Sigmoid colon (tissue), 7 donors: ENCODE measurements around the gene CBLN3. TPM values are rescaled to one million over a fixed set of nuclear protein-coding genes. Genes with fewer than 3 reads are reported as not detected.

Experiments used
- DNase-seq: peaks from one replicate; pipeline ENCODE4 v3.0.0-alpha.2; 2019
- H3K27ac ChIP-seq, 4 donors: fragments of 200-600 bp; sonication (generic); one replicate each; pipeline ENCODE4 v1.5.1; 2016 to 2019; ENCODE audit warnings: mild to moderate bottlenecking in 1 of 4
- H3K27me3 ChIP-seq, 3 donors: fragments of 200-600 bp; sonication (generic); one replicate each; pipeline ENCODE4 v1.5.1; 2019; ENCODE audit warnings: mild to moderate bottlenecking in 1 of 3
- H3K36me3 ChIP-seq, 4 donors: fragments of 200-600 bp; sonication (generic); one replicate each; pipeline ENCODE4 v1.5.1; 2016 to 2019
- H3K4me1 ChIP-seq, 4 donors: fragments of 200-600 bp; sonication (generic); one replicate each; pipeline ENCODE4 v1.5.1; 2017 to 2019
- H3K4me3 ChIP-seq, 4 donors: fragments of 200-600 bp; sonication (generic); one replicate each; pipeline ENCODE4 v1.5.1; 2017 to 2019; ENCODE audit warnings: mild to moderate bottlenecking in 2 of 4, moderate library complexity in 1 of 4
- H3K9me3 ChIP-seq, 4 donors: fragments of 200-600 bp in 3 of 4; sonication (generic) in 3 of 4; one replicate each; pipeline versions ENCODE4 v1.5.1 to v1.6.1; 2013 to 2019
- EP300 ChIP-seq, 4 donors: sonication (generic); formaldehyde crosslinking; IDR thresholded peaks; one replicate each; pipeline ENCODE4 v1.6.1; 2017; ENCODE audit warnings: antibody characterized with exemption in 4 of 4
- POLR2A ChIP-seq, 2 donors: fragments of 450-650 bp; IDR thresholded peaks; one replicate each; pipeline ENCODE4 v1.6.1; 2016; ENCODE audit warnings: antibody characterized with exemption in 2 of 2, mild to moderate bottlenecking in 2 of 2, moderate library complexity in 2 of 2
- POLR2AphosphoS5 ChIP-seq, 4 donors: sonication (generic); formaldehyde crosslinking; IDR thresholded peaks; one replicate each; pipeline ENCODE4 v1.6.1; 2017; ENCODE audit warnings: antibody characterized with exemption in 4 of 4
- WGBS, 2 donors: extraction: QIAGEN DNeasy Blood & Tissue Kit; methylation state at CpG; one replicate each; pipeline ENCODE4 v1.1.7; 2013; 5-methylcytosine and 5-hydroxymethylcytosine counted together
- intact Hi-C: fragments of 100-400 bp; cut with DNase I; formaldehyde crosslinking; loops from one replicate; pipeline ENCODE4 v1.15.1; 2023
- polyA plus RNA-seq, 3 donors: library from polyadenylated mRNA; stranded (reverse); fragments of 200-250 nt; gene quantifications; one replicate each; pipeline ENCODE4 v1.2.3, GENCODE V29; 2013
- total RNA-seq, 4 donors: library from RNA; depleted of rRNA; stranded (reverse); fragments of >200 nt; gene quantifications; one replicate each; pipeline ENCODE4 v1.1.0, GENCODE V29; 2016
- TF ChIP-seq, protein P1 (sequence below), 4 experiments: fragments of 450-650 bp in 3 of 4; fragments of 200-600 bp in 1 of 4; IDR thresholded peaks; one replicate each; pipeline ENCODE4 v1.5.1; 2016 to 2019; ENCODE audit warnings: antibody characterized with exemption in 4 of 4, mild to moderate bottlenecking in 3 of 4, moderate library complexity in 2 of 4
- donor health status: healthy with polysubstance abuse.
- donor health status: Bipolar disorder and iron deficiency.
- donor health status: healthy.

The CBLN3 gene
- total and polyA plus RNA-seq, 7 donors = 0.46 to 8.9 (median 2.0) TPM

DNA sequence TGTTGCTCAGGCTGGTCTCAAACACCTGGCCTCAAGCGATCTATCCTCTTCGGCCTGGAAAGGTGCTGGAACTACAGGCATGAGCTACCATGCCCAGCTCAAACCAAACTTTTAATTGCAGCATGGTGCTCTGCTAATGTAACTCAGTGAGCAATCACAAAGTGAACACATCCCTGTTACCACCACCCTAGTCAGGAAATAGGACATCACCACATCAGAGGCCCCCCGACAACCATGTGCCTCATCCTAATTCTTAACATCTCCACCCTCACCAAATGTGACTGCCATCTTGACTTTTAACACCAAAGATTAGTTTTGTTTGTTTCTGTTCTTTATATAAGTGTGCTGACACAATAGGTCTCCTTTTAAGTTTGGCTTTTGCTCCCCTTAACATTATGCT, 35.9 kb upstream of the CBLN3 start:
- intact Hi-C loops = no loop called here
- Histone ChIP-seq H3K27ac (no peak overlapping the region), H3K27me3 (no peaks in the 10 kb centered on the region), H3K4me1 (no peaks in the 10 kb centered on the region), H3K9me3 (no peaks in the 10 kb centered on the region), H3K36me3 (no peaks in the 10 kb centered on the region), H3K4me3 (no peak overlapping the region)
- DNase-seq = no peak
- WGBS, 2 donors = 90 to 97% methylated on average over 3 of the region's 3 CpGs
- TF ChIP-seq POLR2A (IDR thresholded peaks at IDR 0.05) (no peak), EP300 (IDR thresholded peaks at IDR 0.05) (no peak), POLR2AphosphoS5 (IDR thresholded peaks at IDR 0.05) (no peak)
- TF ChIP-seq, protein P1, sequence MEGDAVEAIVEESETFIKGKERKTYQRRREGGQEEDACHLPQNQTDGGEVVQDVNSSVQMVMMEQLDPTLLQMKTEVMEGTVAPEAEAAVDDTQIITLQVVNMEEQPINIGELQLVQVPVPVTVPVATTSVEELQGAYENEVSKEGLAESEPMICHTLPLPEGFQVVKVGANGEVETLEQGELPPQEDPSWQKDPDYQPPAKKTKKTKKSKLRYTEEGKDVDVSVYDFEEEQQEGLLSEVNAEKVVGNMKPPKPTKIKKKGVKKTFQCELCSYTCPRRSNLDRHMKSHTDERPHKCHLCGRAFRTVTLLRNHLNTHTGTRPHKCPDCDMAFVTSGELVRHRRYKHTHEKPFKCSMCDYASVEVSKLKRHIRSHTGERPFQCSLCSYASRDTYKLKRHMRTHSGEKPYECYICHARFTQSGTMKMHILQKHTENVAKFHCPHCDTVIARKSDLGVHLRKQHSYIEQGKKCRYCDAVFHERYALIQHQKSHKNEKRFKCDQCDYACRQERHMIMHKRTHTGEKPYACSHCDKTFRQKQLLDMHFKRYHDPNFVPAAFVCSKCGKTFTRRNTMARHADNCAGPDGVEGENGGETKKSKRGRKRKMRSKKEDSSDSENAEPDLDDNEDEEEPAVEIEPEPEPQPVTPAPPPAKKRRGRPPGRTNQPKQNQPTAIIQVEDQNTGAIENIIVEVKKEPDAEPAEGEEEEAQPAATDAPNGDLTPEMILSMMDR (IDR thresholded peaks at IDR 0.05) = no peak

DNA sequence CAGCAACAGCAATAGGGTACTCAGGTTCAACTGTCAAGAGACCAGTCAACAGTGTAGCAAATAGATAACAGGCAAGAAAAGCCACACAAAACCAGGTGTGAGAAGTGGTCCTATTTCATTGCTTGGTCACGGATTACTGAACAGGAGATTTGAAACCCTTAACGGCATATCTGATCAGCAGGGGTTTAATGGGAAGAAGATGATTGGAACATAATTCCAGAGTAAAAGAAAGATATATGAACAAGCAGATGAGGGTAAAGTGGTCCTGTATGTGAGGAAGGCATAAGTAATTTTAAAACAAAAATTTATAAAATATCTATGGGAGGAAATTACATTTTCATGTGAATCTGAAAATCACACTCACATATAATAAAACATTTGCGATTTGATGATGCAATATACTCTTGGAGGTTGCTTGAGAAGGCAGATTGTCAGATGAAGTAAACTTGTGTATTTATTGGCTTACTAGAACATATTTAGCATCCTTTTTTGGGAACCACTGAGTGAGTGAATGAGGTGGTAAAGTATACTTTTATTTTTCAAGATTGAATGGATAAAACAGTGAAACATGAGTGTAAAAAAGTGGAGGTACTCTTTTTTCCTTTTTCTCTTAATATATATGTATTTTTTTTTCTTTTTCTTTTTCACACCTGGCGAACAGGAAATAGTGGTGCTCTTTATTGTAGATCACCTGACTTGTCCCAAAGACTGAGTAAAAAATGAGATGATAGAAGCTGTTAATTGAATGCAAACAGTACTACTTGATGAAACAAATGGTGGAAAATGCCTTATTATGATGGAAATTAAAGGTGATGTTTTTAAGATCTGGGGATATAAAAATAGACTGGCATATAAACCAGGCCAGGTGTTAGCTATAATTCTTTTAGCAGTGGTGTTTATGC, 34.7 kb upstream of the CBLN3 start:
- TF ChIP-seq EP300 (IDR thresholded peaks at IDR 0.05) = no peak
- no peak for TF ChIP-seq POLR2A (IDR thresholded peaks at IDR 0.05)
- no peak for TF ChIP-seq POLR2AphosphoS5 (IDR thresholded peaks at IDR 0.05)
- TF ChIP-seq, protein P1 (IDR thresholded peaks at IDR 0.05) = no peak
- 18 to 56% methylated on average over 4 of the region's 4 CpGs for WGBS, 2 donors
- Histone ChIP-seq H3K4me1 (no peaks in the 10 kb centered on the region), H3K27me3 (no peaks in the 10 kb centered on the region), H3K27ac (no peak overlapping the region), H3K36me3 (no peaks in the 10 kb centered on the region), H3K4me3 (no peak overlapping the region), H3K9me3 (no peaks in the 10 kb centered on the region)
- intact Hi-C loops = no loop called here
- no peak for DNase-seq

DNA sequence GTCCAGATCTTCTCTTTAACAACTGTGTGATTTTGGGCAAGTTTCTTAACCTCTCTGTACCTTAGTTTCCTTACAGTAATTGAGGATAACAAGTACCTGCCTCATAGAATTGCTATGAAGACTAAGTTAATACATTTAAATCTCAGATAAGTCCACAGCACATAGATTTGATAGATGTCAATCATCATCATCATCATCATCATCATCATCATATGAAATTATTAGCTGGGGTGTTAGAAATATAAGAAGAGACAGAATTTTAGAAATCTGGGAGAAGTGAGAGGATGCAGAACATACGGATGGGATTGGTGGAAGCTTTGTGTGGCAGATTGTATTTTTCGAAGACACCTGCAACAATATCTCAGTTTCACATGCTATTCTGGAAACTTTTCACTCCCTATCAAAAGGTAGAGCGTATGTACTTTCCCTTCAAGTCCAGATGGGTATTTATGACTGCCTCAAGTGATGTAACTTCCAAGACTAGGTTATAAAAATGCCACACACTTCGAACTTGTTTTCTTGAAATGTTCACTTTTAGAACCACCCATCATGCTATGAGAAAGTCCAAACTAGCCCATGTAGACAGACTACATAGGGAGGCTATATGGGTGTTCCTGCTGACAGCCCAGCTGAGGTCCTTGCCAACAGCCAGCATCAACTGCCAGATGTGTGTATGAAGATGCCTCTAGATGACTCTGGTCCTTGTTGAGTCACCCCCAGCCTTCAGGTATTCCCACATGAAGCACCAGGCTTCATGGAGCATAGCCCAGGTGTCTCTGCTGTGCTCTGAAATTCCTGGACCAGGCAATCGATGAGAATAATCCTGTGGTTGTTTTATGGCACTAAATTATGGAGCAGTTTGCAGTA, 33.8 kb upstream of the CBLN3 start:
- intact Hi-C loops = no loop called here
- 24 to 48% methylated on average over 3 to 5 of the region's 5 CpGs for WGBS, 2 donors
- H3K36me3 ChIP-seq = no peaks in the 10 kb centered on the region
- H3K27me3 ChIP-seq = no peaks in the 10 kb centered on the region
- no peak overlapping the region for H3K4me3 ChIP-seq
- no peaks in the 10 kb centered on the region for H3K9me3 ChIP-seq
- H3K4me1 ChIP-seq = no peaks in the 10 kb centered on the region
- no peak overlapping the region for H3K27ac ChIP-seq
- TF ChIP-seq POLR2AphosphoS5 (IDR thresholded peaks at IDR 0.05) = no peak
- TF ChIP-seq EP300 (IDR thresholded peaks at IDR 0.05) = no peak
- TF ChIP-seq, protein P1 (IDR thresholded peaks at IDR 0.05) = no peak
- TF ChIP-seq POLR2A (IDR thresholded peaks at IDR 0.05) = no peak
- no peak for DNase-seq

DNA sequence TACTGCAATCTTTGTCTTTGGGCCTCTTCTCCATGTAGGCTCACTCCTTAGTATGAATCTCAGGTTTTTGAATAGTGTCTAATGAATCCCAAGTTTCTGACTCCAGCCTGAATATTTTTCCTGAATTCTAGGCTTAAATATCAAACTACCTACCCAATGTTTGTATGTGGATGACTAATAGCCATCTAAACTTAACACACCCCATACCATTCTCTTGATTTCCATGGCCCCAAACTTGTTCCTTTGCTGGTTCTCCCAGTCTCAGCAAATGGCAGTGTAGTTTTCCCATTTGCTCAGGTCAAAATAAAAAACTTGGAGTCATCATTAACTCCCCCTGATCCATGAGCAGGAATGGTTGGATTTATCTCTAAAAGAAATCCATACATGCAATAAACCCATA, 31.9 kb upstream of the CBLN3 start:
- DNase-seq = no peak
- H3K36me3 ChIP-seq = no peaks in the 10 kb centered on the region
- no peak overlapping the region for H3K4me3 ChIP-seq
- no peaks in the 10 kb centered on the region for H3K27me3 ChIP-seq
- no peak for TF ChIP-seq POLR2A (IDR thresholded peaks at IDR 0.05)
- no peak for TF ChIP-seq POLR2AphosphoS5 (IDR thresholded peaks at IDR 0.05)
- TF ChIP-seq, protein P1 (IDR thresholded peaks at IDR 0.05) = no peak
- TF ChIP-seq EP300 (IDR thresholded peaks at IDR 0.05) = no peak
- intact Hi-C loops = no loop called here
- no peak overlapping the region for H3K27ac ChIP-seq
- H3K9me3 ChIP-seq = no peaks in the 10 kb centered on the region
- no peaks in the 10 kb centered on the region for H3K4me1 ChIP-seq
